HG03354 (cell line): ENCODE measurements around the gene XK.

ENCODE experiments used
- ATAC-seq: cut with Tn5 transposase; IDR thresholded peaks from one replicate; pipeline ENCODE4 v1.9.1; 2021; ENCODE audit warnings: mild to moderate bottlenecking; ENCODE audit not compliant: unreplicated experiment, poor library complexity, severe bottlenecking

Gene XK

DNA sequence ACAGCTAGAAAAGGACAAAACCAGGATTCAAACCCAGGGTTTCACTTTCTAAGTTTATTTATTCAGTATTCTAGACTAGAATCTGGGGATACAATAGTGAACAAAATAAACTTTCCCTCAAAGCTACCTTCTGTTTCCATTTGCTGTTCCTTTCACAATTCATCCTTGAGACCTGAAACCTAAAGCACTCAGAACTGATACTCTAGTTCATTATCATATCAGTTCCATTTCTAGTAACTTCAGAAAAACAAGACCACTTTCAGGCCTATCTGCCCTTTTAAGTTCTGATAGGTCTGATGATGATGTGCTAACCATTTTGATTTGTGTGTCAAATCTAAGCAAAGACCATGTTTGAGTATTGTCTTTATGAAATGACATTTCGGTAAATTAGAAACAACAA is 7.8 kb upstream of the XK start:
- ATAC-seq: peak; percentile 83

DNA sequence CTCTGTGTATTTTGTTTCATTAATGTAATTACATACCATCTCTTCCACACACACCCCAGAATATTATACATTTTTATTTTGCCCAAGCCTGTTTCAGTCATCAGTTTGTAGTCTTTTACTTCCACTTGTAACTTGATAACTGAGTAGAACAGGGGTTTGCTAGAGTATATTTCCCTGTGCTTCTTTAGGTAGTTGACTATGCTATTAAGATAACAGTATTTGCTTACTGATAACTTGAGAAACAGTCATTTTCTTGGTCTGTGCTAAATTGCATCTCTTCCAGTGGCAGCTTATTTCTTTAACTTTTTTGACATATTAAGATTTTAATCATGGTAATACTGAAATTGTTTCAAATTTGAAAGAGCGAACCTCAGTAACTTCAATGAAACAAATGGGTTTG is 7.0 kb upstream of the XK start:
- no peak for ATAC-seq

DNA sequence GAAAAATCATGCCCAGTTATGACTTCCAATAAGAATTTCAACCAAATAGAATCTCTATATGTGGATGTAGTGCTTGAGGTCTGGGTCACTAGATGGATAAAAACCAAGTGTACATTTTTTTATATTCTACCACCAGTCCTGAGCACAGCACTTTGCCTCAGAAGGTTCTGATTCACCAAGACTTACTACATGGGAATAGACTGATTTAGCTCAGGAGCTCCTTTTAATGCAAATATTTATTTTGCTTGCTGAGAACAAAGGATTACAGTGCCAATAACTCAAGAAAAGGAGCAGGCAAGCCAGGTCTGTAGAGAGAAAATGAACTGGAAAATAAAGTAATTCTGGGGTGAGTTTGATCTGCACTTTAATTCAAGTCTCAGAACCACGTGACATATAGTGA is 6.4 kb upstream of the XK start:
- ATAC-seq: no peak

DNA sequence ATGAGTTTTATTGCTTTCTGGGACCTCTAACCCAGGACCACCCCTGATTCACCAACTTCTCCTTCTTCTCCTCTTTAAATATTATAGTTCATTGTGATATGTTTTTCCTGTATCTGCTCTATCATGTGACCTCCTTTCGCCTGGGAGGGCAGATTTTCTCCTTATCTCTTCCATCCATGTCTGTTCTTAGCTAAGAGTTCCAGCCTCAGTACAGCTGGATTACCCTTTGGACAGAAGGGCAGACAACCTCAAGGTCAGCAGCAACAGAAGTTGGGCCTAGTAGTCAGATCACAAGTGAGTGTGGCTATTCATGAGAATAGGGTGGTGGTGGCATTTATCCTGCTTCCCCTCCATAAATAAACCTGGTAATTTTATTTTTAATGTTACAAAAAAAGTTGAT is 5.7 kb upstream of the XK start:
- ATAC-seq: no peak

DNA sequence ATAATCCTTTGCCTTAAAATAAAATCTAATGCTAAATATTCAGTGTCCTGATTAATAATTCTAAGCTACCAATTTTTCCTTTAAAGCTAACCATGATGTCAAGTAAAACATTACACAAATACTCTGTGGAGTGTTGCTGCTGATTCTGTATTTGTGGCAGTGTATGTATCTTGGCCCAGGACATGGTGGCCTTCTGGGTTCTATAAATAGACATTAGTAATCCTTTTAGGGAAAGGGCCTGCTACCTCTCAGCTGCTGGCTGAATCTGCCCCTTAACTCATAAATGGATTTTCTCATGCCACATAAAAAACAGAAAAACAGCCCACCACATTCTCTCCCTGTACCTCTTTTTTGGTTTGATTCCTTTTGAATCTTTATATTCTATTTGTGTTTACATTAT is 1.2 kb upstream of the XK start:
- no peak for ATAC-seq

DNA sequence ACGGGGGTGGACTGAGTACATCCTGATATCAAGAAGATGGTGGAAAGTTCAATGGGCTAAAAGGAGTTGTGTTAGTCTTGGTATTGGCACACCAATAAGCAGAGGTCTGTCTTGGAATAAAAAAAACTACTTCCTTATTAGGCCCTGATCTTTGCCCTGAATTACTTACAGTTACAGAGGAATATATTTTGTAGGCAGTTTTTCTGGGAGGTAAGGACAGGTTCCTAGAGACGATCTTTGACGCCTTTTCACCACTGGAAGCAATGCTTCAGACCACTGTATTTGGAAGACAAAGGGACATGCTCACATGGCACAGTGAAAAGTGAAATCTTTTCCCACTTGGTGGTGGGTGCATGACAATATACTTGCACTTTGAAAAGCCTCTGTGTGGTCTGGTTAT is 618 bp upstream of the XK start:
- ATAC-seq: no peak

DNA sequence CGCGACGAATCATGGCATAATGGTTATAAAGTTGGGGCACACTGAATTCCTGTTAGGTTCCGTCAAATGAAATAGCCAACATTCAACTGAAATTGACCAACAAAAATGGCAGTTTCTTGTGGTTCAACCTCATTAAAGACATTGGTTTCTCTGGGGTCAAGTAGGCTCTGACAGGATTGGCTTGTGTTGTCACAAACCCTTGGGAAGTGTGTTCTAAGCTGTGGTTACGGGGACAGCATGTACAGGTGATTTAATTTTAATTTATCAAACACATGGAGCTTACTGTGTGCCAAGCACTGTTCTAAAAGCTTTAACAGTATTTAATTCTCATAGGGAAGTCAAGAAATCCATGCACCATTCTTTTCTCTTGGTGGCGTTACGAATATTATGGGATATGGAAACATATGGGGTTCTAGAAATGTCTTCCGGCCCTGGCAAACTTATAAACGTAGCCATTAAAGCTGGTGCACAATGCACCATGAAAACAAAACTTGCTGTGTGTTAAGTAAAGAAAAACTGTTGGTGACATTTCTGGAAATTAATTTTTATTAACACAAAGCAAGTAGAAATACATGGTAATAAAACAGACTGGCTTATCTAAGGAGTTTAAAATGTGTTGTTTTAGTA is 891 bp downstream of the XK start:
- no peak for ATAC-seq

DNA sequence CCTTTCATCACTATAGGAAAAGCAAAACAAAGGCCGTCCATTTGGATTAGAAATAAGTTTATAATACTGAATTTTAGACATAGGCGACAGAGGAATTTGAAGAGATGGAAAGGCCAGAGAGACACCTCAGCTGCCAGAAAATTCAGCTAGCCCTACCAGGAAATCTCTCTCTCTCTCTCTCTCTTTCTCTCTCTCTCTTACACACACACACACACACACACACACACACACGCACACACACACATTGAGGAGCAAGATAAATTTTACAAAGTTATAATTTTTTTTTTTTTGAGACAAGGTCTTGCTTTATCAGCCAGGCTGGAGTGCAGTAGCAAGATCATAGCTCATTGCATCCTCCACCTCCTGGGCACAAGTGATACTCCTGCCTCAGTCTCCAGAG is 1.4 kb downstream of the XK start:
- ATAC-seq: no peak

DNA sequence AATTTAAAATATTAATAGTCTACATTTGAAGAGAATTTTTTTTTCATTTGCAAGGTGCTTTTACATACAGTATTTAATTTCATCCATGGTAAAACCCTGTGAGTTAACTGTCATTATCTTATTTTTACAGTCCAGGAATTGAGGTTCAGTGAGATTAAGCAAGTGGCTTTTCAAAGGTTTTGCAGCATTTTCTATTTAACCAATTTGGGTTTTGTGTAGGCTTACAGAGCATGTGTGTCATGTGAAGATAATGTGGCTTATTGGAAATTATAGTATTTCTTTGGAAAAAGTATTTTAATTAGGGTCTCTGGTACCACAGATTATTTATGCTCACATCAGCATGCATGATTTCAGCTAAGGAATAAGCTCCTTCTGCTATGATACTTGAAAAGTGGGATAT is 4.5 kb downstream of the XK start:
- no peak for ATAC-seq

DNA sequence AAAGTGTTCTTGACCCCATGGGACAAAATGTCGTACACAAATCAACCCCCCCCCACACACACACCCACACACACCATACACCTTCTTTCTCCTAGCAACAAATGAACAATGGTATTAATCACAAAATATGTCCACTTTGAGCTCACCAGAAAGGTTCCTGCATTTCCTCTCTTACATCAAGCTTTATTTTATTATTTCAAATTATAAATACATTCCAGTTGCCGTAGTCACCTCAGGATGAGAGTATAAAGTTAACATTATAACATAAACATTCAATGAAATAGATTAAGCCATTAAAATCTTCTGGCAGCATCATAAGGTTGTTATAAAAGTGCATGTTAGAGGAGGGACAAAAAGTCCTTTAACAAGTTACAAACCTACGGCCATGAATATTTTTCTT is 7.3 kb downstream of the XK start:
- ATAC-seq: no peak

DNA sequence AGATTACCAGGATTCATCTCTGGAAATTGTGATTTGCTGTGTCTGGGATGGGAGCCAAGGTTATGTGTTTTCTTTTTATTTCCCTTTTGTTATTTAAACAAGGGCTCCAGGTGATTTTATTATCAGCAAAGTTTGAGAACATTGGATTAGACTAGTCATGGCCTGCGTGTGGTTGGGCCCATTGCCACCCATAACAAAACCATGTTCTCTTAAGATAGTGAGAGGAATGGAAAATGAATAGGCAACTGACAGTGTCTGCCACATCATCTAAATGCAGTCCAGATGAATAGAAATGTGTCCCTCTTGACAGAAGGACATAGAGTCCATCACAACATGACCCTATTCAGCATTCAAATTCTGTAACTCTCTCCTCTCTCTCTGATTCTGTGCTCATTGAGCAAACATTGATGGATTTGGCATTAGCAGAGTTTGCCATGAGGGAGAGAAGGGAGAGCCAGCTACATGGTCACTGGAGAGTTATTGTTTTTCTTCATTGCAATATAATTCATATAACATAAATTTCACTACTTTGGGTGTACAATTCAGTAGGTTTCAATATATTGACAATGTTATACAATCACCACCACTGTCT is 11.7 kb downstream of the XK start:
- no peak for ATAC-seq

DNA sequence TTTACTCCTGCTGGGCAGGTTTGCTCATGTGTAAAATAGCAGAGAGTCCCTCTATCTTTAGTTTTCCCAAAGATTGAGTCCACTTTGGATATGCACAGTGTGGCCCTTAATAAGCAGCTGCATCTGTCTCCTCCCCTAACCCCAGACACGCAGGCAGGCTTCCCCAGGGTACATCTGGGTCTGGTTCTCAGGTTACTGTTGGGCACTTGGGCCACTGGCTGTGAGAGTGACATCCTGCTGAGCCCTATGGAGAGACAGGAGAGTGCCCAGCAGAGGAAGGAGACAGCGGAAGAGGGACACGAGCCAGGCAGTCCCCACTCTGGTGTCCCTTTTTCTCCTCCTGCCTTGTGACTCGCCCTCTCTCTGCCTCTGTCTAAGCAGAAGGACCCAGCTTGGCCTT is 16.0 kb downstream of the XK start:
- no peak for ATAC-seq

DNA sequence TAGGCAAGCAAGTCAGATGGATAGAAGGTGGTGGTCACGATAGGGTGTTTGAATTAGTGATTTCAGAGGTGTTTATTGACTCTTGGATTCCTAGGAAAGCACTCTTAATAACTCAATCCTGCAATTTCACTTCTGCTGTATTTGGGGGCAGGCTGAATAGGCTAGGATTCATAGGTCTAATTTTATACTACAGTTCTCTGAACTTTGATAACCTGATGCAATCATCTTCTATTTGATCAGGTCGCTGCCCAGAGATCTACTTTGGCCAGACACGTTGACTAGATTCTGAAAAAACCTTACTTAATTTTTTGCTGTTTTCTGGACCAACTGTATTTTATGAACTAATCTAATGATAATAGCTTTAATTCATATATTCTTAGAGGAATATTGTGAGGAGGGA is 26.4 kb downstream of the XK start:
- no peak for ATAC-seq

DNA sequence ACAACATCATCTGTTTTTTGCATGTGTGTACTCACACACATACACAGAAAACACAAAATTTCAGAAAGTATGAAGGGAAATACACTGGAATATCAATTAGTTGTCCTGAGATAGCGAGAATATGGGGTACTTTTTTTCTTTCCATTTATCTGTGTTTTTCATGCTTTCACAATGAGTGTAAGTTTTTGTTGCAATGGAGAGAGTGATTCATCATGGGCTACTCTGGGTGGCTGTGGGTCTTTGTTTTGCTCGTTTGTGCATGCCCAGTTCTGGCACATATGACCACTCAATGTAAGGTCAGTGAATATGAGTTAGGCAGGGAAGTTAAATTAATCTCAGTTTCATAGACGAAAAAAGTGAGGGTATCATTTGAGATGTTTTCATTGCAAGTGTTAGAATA is 26.9 kb downstream of the XK start:
- ATAC-seq: no peak

DNA sequence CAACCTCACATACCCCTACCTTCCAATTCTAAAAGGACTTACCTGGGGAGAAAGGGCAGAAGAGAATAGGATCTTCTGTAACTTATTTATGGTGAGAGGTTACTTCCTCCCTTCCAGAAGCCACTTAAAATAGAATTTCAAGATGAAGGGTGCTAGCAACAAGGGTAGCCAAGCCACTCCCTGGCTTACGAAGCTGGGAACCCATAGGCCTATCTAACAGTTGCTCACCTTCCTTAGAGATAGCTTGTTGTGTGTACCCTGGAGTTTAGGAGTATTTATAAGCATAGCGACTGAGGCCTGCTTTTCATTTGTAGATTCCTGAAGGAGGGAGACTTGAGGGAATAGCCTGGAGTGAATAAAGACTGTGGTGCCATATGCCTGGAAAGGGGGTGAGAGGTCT is 28.9 kb downstream of the XK start:
- no peak for ATAC-seq

DNA sequence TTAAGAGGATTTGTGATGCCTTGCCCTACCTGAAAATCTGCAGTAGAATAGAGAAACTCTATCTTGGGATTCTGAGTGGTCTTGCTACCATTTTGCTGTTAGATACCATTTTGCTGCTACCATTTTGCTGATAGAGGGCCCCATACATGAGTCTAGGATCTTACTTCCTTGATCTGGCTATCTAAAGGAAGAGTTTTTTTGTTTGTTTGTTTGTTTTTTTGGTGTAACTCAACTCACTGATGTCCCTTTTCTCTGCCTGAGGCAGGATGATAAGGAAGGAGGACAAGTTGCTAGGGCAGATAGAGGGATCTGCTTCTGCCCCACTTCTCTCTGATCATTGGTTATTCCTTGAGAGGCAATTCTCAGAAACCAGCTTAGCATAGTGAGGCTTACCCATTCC is 31.0 kb downstream of the XK start:
- no peak for ATAC-seq

DNA sequence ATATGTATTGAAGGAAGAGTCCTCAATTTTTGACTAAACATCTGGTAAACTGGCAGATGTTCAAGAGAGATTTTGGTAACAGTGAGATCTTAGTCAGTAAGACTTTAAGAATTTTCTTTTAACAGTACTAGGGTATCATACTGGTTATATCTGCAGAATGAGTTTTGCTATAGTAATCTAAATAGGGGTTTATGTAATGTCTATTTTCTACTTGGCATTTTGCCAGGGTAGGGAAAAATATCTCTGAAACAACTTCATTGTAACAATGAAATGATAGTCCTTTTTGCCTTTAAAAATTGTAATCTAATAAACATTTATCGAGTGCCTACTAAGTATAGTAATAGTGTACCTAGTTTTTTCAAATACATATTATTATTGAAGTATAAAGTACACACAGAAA is 32.1 kb downstream of the XK start:
- ATAC-seq: no peak

DNA sequence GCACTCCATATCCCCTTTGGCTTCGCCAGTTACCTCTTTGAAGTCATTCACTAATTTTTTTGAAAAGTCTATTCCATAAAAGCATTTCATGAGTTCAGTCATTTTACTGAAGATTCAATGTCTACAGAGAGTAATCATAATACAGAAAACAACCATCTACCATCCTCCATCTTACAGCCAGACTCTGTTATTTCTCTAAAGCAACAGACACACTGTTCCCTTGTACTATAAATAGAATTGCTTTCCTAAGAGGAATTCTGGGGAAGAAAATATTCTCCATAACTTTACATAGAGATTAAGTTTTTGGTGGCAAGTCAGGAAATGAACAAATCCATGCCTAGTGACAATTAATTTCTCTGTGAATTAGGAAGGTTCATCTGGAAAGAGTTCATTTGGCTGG is 37.0 kb downstream of the XK start:
- ATAC-seq: no peak

DNA sequence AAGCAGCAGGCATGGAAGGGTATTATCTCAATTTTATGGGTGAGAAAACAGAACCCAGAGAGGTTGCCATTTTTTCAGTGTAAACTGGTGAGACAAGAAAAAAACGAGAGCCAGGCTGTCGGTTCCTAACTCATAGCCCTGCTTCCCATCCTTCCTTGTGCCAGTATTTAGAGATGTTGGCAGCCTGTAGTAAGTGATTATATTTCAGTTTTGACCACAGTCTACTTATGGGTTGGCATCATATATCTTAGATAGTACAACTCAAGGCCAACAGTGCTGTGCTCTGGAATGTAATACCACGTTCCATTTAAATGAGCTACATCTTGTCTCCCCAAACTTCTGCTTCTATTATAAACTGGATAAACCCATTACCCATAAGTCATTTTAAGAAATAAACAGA is 40.8 kb downstream of the XK start:
- no peak for ATAC-seq

DNA sequence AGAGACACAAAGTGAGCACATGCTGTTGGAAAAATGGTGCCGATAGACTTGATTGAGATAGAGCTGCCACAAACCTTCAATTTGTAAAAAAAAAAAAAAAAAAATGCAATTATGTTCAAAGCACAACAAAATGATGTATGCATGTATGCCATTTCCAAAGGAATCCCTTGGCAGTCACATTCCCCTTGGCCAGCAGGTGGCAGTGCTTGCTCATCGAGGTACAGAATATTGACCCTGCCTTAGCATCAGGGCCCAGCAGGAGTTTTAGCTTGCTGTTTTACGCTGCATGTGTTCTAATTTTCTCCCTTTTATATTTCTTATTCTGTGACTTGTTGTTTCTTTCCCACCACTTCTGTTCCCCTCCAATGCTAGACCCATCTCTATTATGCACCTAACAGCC is 59.8 kb downstream of the XK start:
- peak; percentile 80 for ATAC-seq

DNA sequence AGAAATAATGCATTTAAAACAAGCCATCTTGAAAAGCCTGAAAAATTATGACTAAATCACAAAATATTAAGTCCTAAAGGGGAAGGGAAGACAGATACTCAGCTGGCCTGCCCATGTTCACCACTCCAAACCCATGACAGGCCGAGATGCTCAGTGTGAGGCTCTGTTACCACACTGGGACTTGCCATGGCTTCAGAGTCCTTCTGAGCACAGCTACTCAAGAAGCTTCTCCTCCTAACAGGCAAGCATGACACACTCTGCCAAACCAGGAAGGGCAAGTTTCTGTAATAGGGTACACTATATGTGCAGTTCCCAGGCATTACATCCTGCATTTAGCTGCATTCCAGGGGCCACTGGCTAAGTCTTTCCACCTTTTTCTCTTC is 60.2 kb downstream of the XK start:
- ATAC-seq: peak; percentile 47

DNA sequence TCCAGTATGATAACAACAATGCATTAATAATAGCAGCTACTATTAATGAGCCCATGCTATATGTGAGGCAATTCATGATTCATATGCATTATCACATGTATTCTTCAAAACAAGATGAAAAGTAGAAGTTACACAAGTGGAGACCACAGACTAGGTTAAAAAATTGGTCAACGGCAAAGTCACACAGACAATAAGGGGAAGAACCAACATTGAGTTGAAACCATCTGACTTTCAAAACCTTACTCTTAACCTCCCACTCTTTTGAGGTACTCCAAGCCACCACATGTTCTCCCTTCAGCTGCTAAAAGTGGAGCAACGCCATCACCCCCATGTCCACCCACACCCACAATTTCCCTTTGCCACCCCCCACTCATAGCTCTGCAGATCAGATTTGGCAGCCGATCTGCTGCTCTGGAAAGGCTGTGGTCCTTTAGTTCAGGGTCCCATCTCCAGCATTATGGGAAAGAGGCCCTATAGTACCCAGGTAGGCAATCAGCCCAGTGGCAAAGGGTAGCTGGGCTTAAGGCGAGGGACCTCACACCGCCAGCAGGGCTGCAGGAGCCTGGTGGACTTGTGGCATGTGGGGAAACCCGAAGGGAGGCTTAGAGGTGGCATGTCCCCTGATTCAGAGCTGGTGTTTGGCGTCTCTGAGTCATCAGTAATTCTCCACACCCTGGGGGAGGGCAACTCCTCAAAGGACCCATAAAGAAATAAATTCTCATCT is 60.8 kb downstream of the XK start:
- ATAC-seq: peak; percentile 80
